Measurements from ENCODE around the gene MAPK11.

MAPK11 gene

DNA sequence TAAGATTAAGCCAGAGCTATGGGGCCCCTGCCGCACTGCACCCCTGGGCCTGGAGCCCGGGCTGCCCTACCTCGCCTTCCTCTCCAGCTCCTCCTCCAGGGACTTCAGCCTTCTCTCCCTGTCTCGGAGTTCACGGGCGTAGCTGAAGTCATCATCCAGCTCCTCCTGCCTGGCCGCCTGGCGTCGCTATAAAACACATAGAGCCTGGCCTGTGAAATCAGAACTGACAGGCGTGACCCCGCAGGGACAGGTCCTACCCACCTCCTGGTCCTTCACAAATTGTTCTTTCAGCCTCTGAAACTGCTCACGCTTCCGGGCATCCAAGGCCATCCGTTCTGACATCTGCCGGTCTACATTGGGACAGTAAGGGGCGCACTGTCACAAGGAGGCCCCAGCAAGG is 46.1 kb downstream of the MAPK11 start:
- DNase-seq (ENCODE audit: low spot score) = no peak

- DNase-seq (ENCODE audit: low spot score) = no peak
Measured at GRCh38 chr22:50222508-50222907, 47.7 kb downstream of the MAPK11 start.

DNA sequence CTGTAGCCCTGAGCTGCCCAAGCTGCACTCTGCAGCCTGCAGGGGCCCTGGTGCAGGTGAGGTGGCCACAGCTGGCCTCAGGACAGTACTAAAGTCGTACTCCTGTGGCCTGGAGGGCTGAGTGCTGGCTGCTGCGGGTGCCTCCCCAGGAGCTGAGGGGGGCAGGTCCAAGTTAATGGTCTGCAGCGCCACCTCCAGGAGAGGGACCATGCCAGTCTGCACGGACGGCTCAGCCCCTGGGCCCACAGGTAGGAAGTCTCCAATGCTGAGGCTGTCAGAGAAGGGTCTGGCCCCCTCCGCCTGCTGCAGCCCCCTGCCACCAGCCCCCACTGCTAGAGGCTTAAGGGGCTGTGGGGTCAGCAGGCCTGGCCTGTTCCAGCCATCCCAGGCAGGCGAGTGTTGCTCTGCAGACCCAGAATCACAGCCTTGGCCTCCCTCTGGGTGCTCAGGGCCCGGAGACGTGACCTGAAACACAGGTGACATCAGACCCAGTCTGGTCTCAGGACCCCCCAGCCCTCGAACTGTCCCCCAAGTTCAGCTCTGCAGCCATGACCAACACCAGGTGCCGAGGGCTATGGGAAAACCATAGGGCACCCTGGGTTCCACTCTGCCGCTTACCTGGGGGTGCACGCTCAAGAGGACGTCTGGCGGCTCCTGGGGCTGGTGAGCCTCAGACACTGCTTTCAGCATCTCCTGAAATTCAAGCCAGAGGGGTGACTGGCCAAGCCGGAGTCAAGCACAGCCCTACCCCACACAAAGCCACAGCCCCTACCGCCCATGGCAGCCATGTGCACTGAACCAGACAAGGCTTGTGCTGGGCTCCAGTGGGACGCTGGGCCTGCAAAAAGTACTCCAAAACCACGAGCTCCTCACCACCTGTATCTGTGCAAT is 48.5 kb downstream of the MAPK11 start:
- no peak for DNase-seq (ENCODE audit: low spot score)

DNA sequence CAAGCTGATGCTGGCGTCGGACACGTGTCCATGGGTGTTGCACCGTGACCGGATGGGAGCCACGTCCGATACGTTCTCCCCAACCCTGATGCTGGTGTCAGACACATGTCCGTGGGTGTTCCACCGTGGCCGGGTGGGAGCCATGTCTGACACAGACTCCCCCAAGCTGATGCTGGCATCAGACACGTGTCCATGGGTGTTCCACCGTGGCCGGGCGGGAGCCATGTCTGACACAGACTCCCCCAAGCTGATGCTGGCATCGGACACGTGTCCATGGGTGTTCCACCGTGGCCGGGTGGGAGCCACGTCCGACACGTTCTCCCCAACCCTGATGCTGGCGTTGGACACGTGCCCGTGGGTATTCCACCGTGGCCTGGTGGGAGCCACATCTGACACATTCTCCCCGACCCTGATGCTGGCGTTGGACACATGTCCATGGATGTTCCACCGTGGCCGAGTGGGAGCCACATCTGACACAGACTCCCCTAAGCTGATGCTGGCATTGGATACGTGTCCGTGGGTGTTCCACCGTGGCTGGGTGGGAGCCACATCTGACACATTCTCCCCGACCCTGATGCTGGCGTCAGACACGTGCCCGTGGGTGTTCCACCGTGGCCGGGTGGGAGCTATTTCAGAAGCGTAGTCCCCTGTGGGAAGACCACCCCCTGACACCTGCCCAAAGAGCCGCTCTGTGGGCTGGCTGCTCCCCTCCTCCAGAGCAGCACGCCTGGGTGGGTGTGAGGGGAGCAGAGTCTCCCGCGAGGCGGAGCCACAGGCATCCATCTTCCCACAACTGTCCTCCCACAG is 49.4 kb downstream of the MAPK11 start:
- no peak for DNase-seq (ENCODE audit: low spot score)

DNA sequence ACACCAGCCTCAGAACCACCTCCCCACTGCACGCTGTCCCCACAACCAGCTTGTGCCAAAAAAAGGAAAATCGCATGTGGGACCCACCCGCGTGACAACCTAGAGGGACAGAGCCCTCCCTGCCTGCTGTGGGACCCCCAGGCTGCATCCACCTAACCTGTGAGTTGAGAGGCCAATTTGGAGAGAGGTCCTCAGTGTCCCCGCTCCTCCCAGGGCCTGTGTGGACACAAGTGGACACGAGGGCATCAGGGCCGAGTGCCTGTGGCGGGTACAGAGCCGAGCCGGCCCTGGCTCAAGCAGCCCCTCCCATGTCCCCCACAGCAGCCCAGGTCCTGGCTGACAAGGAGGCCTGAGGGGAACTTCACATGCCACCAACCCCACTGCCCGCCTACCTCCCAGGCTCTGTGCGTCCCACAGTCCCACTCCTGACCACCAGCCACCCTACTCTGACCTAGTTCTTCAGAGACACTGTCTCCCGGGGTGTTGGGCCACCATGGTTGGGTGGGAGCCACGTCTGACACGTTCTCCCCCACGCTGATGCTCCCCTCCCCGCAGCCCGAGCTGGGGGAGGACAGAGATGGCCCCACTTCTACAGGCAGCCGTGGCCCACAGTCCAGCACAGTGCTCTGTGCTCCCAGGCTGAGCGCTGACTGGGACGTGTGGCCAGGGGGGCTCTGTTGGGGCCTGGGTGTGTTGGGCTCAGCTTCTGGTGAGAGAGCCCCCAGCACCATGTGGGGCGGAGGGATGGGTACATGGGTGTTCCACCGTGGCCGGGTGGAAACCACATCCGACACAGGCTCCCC is 50.2 kb downstream of the MAPK11 start:
- DNase-seq (ENCODE audit: low spot score) = no peak

GRCh38 chr22:50218996-50219727 is 51.0 kb downstream of the MAPK11 start:
- no peak for DNase-seq (ENCODE audit: low spot score)

DNA sequence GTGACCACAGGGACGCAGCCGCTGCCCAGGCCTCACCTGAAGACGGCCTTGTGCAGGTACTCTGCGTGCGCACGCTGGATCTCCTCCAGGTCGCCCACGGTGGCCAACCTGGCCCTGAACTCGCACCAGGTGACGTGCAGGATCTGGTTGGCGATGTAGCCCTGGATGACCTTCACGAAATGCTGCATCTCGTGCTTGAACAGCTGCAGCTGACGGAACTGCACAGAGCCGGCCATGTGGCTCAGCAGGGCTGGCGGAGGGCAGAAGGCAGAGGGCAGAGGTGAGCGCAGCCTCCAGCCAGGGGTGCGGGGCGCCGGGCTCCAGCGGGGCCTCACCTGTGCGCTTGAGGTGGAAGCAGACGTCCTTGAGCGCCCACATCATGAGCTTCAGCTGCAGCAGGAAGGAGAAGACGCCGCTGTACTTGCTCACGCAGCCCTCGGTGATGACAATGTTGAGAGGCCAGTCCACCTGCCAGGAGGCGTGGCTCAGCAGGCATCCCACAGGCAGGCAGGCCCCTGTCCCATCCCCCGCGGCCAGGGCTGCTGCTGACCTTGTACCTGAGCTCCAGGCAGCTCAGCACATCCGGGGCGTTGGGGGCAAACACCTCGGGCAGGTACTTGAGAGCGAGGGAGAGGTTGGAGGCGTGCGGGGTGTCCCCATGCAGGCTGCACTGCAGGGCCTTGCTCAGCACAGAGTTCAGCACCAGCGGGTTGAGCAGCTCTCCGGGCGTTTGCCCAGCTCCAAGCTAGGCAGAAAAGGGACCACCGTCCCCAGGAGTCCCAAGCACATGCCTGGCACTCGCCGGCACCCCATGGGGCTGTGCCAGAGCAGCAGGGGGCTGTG is 51.8 kb downstream of the MAPK11 start:
- DNase-seq (ENCODE audit: low spot score) = no peak

DNA sequence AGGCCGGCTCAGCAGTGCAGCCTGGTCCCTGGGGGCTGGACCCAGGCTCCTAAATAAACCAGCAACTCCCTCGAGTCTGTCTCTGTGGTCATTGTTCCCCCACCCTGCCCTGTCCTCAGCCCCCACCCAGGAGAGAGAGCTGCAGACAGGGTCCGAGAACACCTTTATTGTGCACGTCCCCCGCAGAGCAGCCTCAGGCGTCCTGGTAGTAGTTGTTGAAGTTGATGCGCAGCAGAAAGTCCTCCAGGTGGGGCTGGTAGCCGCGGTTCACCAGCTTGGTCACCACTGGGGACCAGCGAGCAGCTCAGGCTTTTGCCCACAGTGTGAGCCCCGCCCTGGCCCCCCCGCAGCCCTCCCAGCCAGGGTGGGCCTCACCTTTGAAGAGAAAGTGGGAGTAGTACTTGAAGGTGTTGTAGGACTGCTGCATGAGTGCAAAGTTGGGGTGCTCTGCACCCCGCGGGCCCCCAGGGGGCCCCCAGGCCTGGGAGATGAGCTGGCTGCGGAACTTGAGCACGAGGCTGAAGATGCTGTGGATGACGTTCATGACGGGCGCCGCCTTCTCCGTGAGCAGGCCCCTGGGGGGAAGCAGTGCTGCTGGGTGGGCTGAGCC is 52.5 kb downstream of the MAPK11 start:
- DNase-seq (ENCODE audit: low spot score) = no peak

DNA sequence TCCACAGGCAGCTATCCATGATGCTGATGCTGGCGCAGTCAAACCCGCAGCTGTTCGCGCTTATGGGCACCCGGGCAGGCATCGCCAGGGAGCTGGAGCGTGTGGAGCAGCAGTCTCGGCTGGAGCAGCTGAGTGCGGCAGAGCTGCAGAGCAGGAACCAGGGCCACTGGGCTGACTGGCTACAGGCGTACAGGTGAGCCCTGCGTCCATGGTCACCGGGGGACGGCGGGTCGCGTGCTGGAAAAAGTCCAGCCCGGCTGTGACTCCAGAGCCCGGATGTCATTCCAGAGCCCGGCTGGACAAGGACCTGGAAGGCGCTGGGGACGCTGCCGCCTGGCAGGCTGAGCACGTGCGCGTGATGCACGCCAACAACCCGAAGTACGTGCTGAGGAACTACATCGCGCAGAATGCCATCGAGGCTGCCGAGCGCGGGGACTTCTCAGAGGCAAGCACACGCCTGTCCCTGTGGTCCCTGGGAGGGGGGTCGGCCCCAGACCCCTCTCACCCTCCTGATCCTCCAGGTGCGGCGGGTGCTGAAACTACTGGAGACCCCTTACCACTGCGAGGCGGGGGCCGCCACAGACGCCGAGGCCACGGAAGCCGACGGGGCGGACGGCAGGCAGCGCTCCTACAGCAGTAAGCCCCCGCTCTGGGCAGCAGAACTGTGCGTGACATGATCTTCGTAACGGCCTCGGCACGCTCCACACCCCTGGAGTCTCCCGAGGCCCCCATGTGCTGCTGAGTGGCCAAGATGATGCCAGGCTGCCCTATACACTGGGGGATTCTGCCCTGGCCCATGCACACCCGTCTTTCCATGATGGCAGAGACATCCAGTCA is 53.3 kb downstream of the MAPK11 start:
- DNase-seq (ENCODE audit: low spot score) = no peak

- DNase-seq (ENCODE audit: low spot score) = no peak
Measured at GRCh38 chr22:50216055-50216683, 54.0 kb downstream of the MAPK11 start.

DNA sequence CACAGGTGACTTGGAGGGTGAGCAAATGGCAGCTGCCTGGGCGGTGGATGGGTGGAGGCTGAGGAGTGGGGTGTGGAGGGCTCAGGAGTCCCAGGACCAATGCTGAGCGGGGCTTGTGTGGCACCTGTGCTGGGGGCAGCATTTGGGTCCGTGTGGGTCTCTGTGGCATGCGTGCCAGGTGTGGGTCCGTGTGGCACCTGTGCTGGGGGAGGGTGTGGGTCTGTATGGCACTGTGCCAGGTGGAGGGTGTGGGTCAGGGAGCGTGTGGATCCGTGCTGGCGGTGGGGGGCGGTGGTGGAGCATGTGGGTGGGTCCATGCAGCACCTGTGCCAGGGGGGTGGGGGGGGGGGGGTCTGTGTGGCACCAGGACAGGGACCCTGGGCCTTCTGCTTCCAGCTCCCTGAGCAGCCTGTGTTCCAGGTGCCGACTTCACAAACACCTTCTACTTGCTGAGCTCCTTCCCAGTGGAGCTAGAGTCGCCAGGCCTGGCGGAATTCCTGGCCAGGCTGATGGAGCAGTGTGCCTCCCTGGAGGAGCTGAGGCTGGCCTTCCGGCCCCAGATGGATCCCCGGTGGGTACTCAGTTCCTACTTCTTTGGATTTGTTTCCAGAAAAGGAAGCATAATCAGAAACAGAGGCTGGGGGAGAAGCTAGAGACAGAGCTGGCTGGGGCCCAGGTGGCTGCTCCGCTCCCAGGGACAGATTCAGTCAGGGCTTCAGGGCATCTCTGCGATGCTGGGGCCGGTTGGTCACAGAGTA is 54.7 kb downstream of the MAPK11 start:
- DNase-seq (ENCODE audit: low spot score) = no peak
